ENCODE data around the gene RETN.

- TF ChIP-seq MAX (IDR thresholded peaks at IDR 0.05) (no peak), SMC3 (IDR thresholded peaks at IDR 0.05) (no peak), CTCF (IDR thresholded peaks at IDR 0.05) (no peak)
Observed at GRCh38 chr19:7682175-7682855, 13.5 kb downstream of the RETN start.
